Germinal center (tissue), 1 donor: Measurements from ENCODE around the gene CTIF.
A peak's percentile ranks its signal among the peaks of the same experiment; 100 is the strongest.
"Not testable (repeated sequence)": the region's sequence is repeated elsewhere in the genome, so short reads cannot be mapped to it uniquely, and the experiment has no call there.

Experiments used
- DNase-seq: peaks from one replicate; pipeline ENCODE4 v3.0.0; 2012; ENCODE audit warnings: mixed read lengths, low spot score

CTIF gene

GRCh38 chr18:48709371-48710062 is 170.7 kb downstream of the CTIF start:
- DNase-seq = no peak

GRCh38 chr18:48711651-48712486 is 173.0 kb downstream of the CTIF start:
- DNase-seq = no peak

GRCh38 chr18:48713309-48713708 is 174.5 kb downstream of the CTIF start:
- no peak for DNase-seq

- no peak for DNase-seq
Measured at GRCh38 chr18:48714873-48715272, 176.0 kb downstream of the CTIF start.

GRCh38 chr18:48715711-48716361 is 177.0 kb downstream of the CTIF start:
- DNase-seq = peak; percentile 35

- not testable (repeated sequence) for DNase-seq
Measured at GRCh38 chr18:48717227-48717626, 178.4 kb downstream of the CTIF start.

- no peak for DNase-seq
Measured at GRCh38 chr18:48718251-48718959, 179.6 kb downstream of the CTIF start.

- DNase-seq = no peak
Measured at GRCh38 chr18:48719388-48719787, 180.6 kb downstream of the CTIF start.

GRCh38 chr18:48719974-48720654 is 181.3 kb downstream of the CTIF start:
- DNase-seq = no peak

- DNase-seq = no peak
Measured at GRCh38 chr18:48720655-48721025, 181.8 kb downstream of the CTIF start.

GRCh38 chr18:48721312-48721711 is 182.5 kb downstream of the CTIF start:
- DNase-seq = no peak

GRCh38 chr18:48723016-48723415 is 184.2 kb downstream of the CTIF start:
- DNase-seq = no peak

GRCh38 chr18:48723837-48724236 is 185.0 kb downstream of the CTIF start:
- no peak for DNase-seq

- DNase-seq = no peak
Measured at GRCh38 chr18:48724442-48724841, 185.6 kb downstream of the CTIF start.

GRCh38 chr18:48724939-48725338 is 186.1 kb downstream of the CTIF start:
- no peak for DNase-seq

- no peak for DNase-seq
Measured at GRCh38 chr18:48725562-48725961, 186.7 kb downstream of the CTIF start.

- no peak for DNase-seq
Measured at GRCh38 chr18:48727681-48728080, 188.8 kb downstream of the CTIF start.

- DNase-seq = no peak
Measured at GRCh38 chr18:48728204-48728833, 189.5 kb downstream of the CTIF start.

- no peak for DNase-seq
Measured at GRCh38 chr18:48729404-48729803, 190.6 kb downstream of the CTIF start.

GRCh38 chr18:48730010-48730409 is 191.2 kb downstream of the CTIF start:
- DNase-seq = no peak

- DNase-seq = no peak
Measured at GRCh38 chr18:48732767-48733424, 194.1 kb downstream of the CTIF start.
